Spleen (tissue), 7 donors: ENCODE data around the gene PPP2R3A.
A peak's percentile ranks its signal among the peaks of the same experiment; 100 is the strongest.

Experiments used
- POLR2AphosphoS5 ChIP-seq, 3 donors: sonication (generic); formaldehyde crosslinking; IDR thresholded peaks; one replicate each; pipeline ENCODE4 v1.5.1; 2017; ENCODE audit warnings: antibody characterized with exemption in 3 of 3
- TF ChIP-seq, protein P1 (sequence below), 11 experiments: fragments of 200-600 bp in 7 of 11; fragments of 450-650 bp in 4 of 11; sonication (generic) in 4 of 11; IDR thresholded peaks in 8 of 11; conservative IDR thresholded peaks in 3 of 11; 1 replicate in 7 of 11; 2 replicates in 4 of 11; pipeline versions ENCODE4 v1.4.0 to v1.8.0; 2016 to 2021; ENCODE audit warnings: antibody characterized with exemption in 11 of 11, inconsistent platforms in 4 of 11, mild to moderate bottlenecking in 1 of 11
- donor health status: DM: no; HTN: no; CAD: no; lungs with moderate emphysema.
- donor health status: DM: no; HTN: no; CAD: no.
- donor health status: DM: no; HTN: no; CAD: no.

DNA sequence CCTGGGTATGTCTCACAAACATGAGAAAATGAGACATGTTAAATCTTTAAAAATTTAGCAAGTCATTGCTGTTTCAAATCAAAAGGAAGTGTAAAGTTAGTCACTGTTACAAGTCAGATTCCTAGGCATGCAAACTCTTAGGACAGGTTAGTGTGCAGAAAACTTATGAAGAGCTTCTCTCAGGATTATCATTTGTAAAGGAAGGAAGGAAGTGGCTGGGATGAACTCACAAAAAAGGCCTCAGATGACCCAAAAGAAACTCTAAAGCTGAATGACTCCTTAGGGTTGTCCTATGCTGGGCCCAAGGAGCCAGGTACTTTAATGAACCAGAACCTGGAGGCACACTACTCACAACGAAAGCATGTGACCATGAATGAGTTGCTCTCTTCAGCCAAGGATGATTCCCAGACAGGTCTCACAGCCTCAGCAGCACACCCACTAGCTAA is 205.6 kb downstream of the PPP2R3A start:
- peak in 1 of 3 donors; percentile 9 for TF ChIP-seq POLR2AphosphoS5 (IDR thresholded peaks at IDR 0.05)
- TF ChIP-seq, protein P1, sequence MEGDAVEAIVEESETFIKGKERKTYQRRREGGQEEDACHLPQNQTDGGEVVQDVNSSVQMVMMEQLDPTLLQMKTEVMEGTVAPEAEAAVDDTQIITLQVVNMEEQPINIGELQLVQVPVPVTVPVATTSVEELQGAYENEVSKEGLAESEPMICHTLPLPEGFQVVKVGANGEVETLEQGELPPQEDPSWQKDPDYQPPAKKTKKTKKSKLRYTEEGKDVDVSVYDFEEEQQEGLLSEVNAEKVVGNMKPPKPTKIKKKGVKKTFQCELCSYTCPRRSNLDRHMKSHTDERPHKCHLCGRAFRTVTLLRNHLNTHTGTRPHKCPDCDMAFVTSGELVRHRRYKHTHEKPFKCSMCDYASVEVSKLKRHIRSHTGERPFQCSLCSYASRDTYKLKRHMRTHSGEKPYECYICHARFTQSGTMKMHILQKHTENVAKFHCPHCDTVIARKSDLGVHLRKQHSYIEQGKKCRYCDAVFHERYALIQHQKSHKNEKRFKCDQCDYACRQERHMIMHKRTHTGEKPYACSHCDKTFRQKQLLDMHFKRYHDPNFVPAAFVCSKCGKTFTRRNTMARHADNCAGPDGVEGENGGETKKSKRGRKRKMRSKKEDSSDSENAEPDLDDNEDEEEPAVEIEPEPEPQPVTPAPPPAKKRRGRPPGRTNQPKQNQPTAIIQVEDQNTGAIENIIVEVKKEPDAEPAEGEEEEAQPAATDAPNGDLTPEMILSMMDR (IDR thresholded peaks at IDR 0.05 in 8 of 11, conservative IDR thresholded peaks at IDR 0.05 in 3 of 11) = no peak
